ENCODE data around the gene FBXL14. TPM values are rescaled to one million over a fixed set of nuclear protein-coding genes. Genes with fewer than 3 reads are reported as not detected.

Gene FBXL14
- polyA plus RNA-seq, 3 donors = 4.7 to 8.0 (median 7.8) TPM

GRCh38 chr12:1553987-1554982, 40.1 kb downstream of the FBXL14 start:
- 70 to 83% (median 83%) methylated on average over 14 of the region's 14 CpGs for whole genome bisulfite sequencing, 3 donors
- H3K27ac ChIP-seq (ENCODE audit: low read depth, low read length) = no peak overlapping the region

DNA sequence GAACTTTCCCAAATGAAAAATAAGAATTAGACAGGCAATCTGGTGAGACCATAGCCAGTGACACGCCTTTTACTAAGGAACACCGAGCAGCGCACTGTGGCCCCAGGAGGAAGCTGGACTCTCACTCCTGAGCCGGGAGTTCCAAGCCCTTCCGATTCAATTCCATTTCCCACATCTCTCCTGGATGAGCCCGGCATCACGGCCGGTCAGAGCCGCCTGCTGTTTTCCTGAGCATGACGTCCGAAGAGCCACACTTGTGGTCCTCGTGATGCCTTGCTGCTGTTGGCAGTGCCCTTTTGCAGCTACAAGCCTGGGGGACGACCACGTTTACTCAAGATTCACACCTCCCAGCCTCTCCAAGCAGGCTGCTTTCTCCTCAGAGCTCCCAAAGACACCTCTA, 40.8 kb downstream of the FBXL14 start:
- H3K27ac ChIP-seq (ENCODE audit: low read depth, low read length) = no peak overlapping the region
- 63 to 88% (median 77%) methylated on average over 14 of the region's 14 CpGs for WGBS, 3 donors

DNA sequence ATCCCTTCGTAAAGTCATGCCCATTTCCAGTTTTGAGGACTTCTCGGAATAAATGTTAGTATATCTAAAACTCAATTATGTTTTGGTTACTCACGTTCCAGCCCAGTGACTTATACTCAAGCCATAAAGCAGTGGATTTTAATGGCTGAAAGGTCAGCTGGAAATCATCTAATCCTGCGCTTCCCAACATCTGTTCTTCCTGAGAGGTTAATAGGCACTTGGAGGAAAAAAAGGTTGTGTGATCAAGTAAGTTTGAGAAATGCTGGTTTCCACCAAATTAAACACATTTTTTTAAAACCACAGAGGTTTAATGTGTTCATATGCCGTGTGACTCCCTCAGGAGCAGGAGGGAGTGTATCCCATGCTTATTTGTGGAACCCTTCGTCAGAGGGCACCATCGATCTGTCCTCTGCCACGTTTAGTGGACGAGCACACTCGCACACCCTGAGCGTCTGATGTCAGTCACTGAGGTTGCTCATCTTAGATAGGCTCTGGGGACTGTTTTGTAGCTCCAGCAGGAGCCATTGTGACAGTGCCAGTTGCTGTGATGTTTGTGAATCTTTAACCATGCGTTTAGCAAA, 41.4 kb downstream of the FBXL14 start:
- WGBS, 3 donors = 71 to 86% (median 80%) methylated on average over 12 of the region's 12 CpGs
- no peak overlapping the region for H3K27ac ChIP-seq (ENCODE audit: low read depth, low read length)

DNA sequence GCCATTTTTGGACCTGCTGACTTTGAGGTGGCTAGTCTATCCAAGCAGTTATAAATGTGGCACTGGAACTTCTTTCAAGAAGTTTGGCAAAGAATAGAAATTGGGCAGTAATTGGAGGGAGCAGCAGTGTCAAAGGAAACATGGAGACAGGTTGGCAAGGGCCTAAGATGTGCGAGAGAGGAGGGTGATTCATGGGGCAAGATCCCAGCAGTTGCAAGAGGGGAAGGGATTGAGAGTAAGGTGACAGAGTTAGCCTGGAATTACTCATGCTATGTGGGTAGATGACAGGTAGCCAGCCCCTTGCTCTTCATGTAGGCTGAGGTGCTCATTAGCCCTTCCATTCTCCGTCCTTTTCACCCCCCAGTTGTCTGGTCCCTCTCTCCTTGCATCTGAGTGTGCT, 42.2 kb downstream of the FBXL14 start:
- 85 to 96% (median 90%) methylated on average over 2 of the region's 2 CpGs for WGBS, 3 donors
- H3K27ac ChIP-seq (ENCODE audit: low read depth, low read length) = no peak overlapping the region

GRCh38 chr12:1551496-1551895, 42.9 kb downstream of the FBXL14 start:
- H3K27ac ChIP-seq (ENCODE audit: low read depth, low read length) = no peak overlapping the region
- WGBS, 3 donors = 92 to 94% (median 94%) methylated on average over 6 of the region's 6 CpGs

DNA sequence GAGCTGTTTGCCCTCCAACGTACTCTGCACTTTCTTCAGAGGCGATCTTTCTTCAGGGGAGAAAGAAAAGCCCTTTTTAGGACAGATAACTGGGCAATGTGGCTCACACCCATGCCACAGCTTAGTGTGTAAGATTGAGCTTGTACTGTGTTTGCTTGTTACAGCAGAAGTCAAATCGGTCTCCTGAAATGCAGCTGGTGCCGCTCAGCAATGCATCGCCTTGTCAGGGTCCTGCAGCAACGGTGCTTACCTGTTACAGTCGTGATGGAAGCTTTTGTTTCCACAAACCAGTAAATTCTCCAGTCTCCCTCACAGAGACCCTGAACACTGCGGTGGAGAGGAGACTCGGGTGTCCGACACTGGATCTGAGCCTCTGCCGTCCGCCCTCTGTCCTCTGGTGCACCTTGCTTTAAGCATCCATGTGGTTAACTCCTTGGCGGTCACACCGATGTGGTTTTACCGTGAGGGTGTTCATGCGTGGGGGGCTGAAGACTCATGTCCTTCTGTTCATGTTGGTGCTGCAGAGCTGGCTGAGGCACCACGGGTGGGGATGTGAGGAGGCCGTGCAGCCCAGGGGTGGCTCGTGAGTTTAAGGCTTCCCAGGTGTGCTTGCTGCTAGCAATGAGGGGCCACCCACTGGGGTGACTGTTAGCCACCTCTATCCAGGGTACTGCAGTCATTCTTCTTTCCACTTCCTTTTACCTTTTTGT, 47.3 kb downstream of the FBXL14 start:
- 78 to 87% (median 84%) methylated on average over 19 of the region's 19 CpGs for WGBS, 3 donors
- H3K27ac ChIP-seq (ENCODE audit: low read depth, low read length) = no peak overlapping the region

- H3K27ac ChIP-seq (ENCODE audit: low read depth, low read length) = no peak overlapping the region
- 33 to 57% (median 36%) methylated on average over 7 of the region's 7 CpGs for WGBS, 3 donors
Observed at GRCh38 chr12:1544996-1545700, 49.2 kb downstream of the FBXL14 start.

GRCh38 chr12:1542599-1542998, 51.8 kb downstream of the FBXL14 start:
- WGBS, 3 donors = 91 to 95% (median 92%) methylated on average over 7 of the region's 7 CpGs
- no peak overlapping the region for H3K27ac ChIP-seq (ENCODE audit: low read depth, low read length)

GRCh38 chr12:1540690-1541089, 53.7 kb downstream of the FBXL14 start:
- no peak overlapping the region for H3K27ac ChIP-seq (ENCODE audit: low read depth, low read length)
- WGBS, 3 donors = 85 to 93% (median 92%) methylated on average over 6 of the region's 6 CpGs

- WGBS, 3 donors = 82 to 87% (median 83%) methylated on average over 11 of the region's 11 CpGs
- H3K27ac ChIP-seq (ENCODE audit: low read depth, low read length) = no peak overlapping the region
Observed at GRCh38 chr12:1539135-1539534, 55.2 kb downstream of the FBXL14 start.

DNA sequence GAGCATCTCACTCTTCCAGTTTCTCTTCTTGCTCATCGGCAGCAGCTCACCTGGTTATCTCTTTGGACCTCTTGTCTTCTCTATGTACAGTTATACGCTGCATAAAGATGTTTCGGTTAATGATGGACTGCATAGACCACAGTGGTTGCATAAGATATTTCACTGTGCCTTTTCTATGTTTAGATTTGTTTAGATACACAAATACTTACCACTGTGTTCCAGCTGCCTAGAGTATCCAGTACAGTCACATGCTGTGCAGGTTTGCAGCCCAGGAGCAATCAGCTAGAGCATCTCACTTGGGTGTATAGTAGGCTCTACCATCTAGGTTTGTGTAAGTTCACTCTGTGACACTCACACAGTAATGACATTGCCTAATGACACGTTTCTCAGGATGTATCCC, 57.6 kb downstream of the FBXL14 start:
- 82 to 88% (median 82%) methylated on average over 4 of the region's 4 CpGs for WGBS, 3 donors
- H3K27ac ChIP-seq (ENCODE audit: low read depth, low read length) = no peak overlapping the region

DNA sequence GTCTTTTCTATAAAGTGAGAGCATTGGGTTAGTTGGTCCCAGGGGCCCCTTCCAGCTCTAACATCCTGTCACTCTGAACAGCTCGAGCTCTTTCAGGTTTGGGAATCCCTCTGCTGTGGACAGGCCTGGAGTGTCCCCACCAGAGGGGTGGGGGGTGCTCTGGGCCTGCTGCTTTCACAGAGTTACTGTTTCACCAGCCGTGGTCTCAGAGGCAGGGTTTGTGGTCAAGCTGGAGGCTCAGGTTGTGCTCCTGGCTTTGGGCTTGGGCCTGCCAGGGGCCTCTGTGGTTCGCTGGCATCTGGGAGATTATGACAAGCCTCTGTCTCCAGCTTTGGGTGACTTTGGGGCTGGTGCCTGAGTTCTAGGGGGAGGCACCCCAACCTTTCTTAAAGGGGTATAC, 59.6 kb downstream of the FBXL14 start:
- no peak overlapping the region for H3K27ac ChIP-seq (ENCODE audit: low read depth, low read length)
- 62 to 73% (median 72%) methylated on average over 3 of the region's 3 CpGs for WGBS, 3 donors

DNA sequence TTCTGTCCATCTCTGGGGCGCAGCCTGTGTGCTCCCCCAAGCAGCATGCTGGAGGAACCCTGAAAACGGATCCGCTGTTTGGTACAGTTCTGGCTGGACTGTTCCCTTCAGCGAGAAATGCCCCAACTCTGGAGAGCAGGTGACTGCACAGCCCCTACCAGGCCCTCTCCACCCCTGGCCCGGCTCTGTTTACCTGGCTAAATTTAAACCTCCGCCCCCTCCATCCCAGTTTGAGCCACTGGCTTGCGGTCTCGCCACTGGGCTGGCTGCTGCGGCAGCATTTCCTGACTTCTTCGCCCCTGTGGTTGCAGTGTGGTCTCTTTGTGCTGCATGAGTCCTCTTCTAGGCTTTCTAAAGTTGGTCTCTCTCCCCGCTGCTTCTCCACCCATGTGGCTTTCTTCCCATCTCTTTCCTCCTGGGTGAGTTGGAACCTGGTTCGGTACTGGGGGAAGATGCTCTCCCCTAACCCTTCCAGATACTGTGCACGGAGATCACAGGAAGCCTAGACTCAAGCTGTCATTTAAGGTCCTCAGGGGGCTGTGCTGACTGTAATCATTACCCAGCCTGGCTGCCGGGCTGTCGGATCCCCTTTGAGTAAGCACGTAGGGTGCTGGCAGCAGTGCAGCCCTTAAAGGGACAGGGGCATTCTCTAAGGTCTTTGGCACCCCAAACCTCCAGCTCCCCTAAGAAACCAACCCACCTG, 60.6 kb downstream of the FBXL14 start:
- no peak overlapping the region for H3K27ac ChIP-seq (ENCODE audit: low read depth, low read length)
- 30 to 38% (median 36%) methylated on average over 16 of the region's 16 CpGs for WGBS, 3 donors

DNA sequence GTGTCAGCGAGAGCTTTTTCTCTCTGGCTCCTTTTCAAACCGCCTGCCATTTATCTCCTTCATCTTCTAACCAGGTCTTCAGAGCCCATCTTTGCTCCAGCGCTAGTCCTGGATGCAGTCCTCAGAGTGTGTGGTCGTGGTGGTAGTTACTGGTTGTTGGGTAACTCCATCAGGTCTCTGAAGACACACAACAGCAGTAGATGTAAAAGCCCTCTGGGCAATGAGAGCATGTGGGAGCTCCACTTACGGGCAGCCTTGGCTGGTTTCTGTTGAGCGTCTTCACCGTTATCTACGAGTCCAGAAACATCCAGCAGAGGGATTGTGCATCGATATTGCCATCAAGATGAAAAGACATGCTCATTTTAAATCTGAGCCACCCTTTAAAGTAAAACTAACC, 61.2 kb downstream of the FBXL14 start:
- no peak overlapping the region for H3K27ac ChIP-seq (ENCODE audit: low read depth, low read length)
- 27 to 60% (median 47%) methylated on average over 9 of the region's 9 CpGs for WGBS, 3 donors

DNA sequence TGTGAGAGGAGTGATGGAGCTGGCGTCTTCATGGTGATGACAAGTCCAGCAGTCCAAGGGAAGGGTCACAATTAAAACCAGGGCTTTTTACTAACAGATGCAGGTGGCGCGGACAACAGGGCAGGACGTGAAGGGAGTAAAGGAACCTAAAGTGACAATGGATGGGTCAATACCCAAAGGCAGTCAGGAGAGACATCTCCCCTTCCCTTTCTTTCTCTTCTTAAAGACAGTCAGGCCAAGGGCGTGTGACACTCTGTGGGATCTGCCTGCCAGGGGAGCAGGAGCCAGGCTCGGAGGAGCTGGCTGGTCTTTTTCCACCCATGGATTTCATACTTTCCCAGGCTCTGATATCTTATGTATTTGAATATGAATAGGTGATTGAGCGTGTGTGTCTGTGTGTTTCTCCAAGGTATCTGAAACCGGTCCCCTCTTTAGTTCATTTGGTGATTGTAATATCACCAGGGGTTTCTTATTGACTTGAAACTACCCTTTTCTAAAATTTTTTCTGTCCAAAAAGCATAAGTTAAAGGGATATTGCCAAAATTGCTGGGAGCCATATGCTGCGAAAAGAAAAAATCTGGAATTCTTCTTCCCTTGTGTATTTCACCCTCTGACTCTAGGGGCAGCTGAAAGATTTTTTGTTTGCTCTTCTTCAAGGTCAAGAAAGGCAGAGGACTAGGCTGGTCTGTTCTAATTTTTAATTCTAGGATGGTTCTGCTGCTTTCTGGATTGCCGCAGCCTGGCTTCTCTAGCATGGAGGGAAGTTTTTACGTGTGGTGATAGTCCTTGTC, 61.8 kb downstream of the FBXL14 start:
- 78 to 83% (median 80%) methylated on average over 11 of the region's 11 CpGs for WGBS, 3 donors
- no peak overlapping the region for H3K27ac ChIP-seq (ENCODE audit: low read depth, low read length)

DNA sequence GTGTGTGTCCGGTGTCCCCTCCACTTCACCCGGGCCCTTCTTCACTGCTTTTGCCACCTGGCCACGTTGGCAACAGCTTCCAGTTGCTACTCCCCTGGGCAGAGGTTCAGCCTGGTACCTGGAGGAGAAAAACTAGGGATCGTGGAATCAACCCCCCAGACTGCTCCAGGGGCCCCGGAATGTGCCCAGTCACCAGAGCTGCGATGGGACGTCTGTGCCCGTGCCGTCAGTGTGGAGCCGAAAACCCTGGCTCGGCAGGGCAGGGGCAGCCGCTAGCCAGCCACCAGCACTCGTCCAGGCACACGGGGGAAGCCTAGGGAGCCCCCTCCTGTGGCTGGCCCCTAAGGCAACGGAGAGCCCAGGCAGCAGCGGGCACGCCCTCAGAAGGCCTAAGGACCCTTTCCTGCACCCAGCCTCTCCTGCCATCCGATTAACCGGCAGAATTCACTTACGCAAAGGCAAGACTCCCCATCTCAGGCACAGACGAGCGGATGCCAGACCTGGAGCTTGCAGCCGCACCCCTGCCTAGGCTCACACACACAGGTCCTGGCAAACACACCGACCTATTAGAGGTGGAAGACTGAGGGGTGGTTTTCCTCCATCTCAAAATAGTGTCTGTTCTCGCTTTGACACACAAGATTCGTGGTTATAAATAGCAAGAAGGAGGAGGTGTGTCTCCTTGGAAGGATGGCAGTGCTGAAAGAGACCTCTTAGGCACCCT, 62.6 kb downstream of the FBXL14 start:
- 50 to 59% (median 52%) methylated on average over 26 of the region's 26 CpGs for WGBS, 3 donors
- no peak overlapping the region for H3K27ac ChIP-seq (ENCODE audit: low read depth, low read length)
